SK-N-SH (cell line): Measurements from ENCODE around the gene POTEE.
"Not testable (repeated sequence)": the region's sequence is repeated elsewhere in the genome, so short reads cannot be mapped to it uniquely, and the experiment has no call there.

Experiments used
- CTCF ChIP-seq: fragments of 200-600 bp; sonication (generic); IDR thresholded peaks from 2 replicates; pipeline ENCODE4 v1.6.1; 2017; ENCODE audit warnings: antibody characterized with exemption, mild to moderate bottlenecking, moderate library complexity
- MAX ChIP-seq: IDR thresholded peaks from 2 replicates; pipeline ENCODE4 v1.4.0; 2012; ENCODE audit warnings: low read depth
- MEF2A ChIP-seq: IDR thresholded peaks from 2 replicates; pipeline ENCODE4 v1.4.0; 2012; ENCODE audit warnings: low read depth, borderline replicate concordance
- NFIC ChIP-seq: IDR thresholded peaks from 2 replicates; pipeline ENCODE4 v1.4.0; 2012; ENCODE audit warnings: borderline replicate concordance
- POLR2AphosphoS5 ChIP-seq: IDR thresholded peaks from 2 replicates; pipeline ENCODE4 v1.6.1; 2012; ENCODE audit warnings: low read depth, low read length
- REST ChIP-seq: IDR thresholded peaks from 2 replicates; pipeline ENCODE4 v1.6.1; 2012; ENCODE audit warnings: mild to moderate bottlenecking, low read depth, low read length, moderate library complexity
- RFX5 ChIP-seq: IDR thresholded peaks from 2 replicates; pipeline ENCODE4 v1.6.1; 2012; ENCODE audit warnings: mild to moderate bottlenecking, improper control_type of control experiment, low read length
- RXRA ChIP-seq: IDR thresholded peaks from 2 replicates; pipeline ENCODE4 v1.4.0; 2012; ENCODE audit warnings: low read depth, mild to moderate bottlenecking, borderline replicate concordance
- ZBTB33 ChIP-seq: IDR thresholded peaks from 2 replicates; pipeline ENCODE4 v1.4.0; 2012; ENCODE audit warnings: low read depth, borderline replicate concordance

- TF ChIP-seq CTCF, REST, ZBTB33, POLR2AphosphoS5, RFX5, RXRA, NFIC, MEF2A, MAX: not testable (repeated sequence)
Observed at GRCh38 chr2:131165562-131165961, 43.8 kb upstream of the POTEE start.
